Urinary bladder (tissue), 2 donors: ENCODE measurements around the gene PPP2R3C. TPM values are rescaled to one million over a fixed set of nuclear protein-coding genes. Genes with fewer than 3 reads are reported as not detected.

ENCODE experiments used
- polyA plus RNA-seq: library from polyadenylated mRNA; stranded (reverse); fragments of 200-250 nt; gene quantifications from one replicate; pipeline ENCODE4 v1.2.3, GENCODE V29; 2013
- total RNA-seq: library from RNA; depleted of rRNA; stranded (reverse); fragments of >200 nt; gene quantifications from one replicate; pipeline ENCODE4 v1.2.3, GENCODE V29; 2014
- donor health status: healthy.

Gene PPP2R3C
- total and polyA plus RNA-seq, 2 donors, result 28.3 to 66.2 TPM

Other genes starting within 250 kb of the PPP2R3C start
- 38.3 TPM for gene BAZ1A, start 246.6 kb downstream of the PPP2R3C start, total RNA-seq
- gene BAZ1A, start 246.6 kb downstream of the PPP2R3C start, polyA plus RNA-seq, result 14.8 TPM
- 111 TPM for gene SRP54, start 139.0 kb downstream of the PPP2R3C start, total RNA-seq
- gene SRP54, start 139.0 kb downstream of the PPP2R3C start, polyA plus RNA-seq, result 34.3 TPM
- 49.5 TPM for gene FAM177A1, start 75.7 kb downstream of the PPP2R3C start, total RNA-seq
- 72.6 TPM for gene FAM177A1, start 75.7 kb downstream of the PPP2R3C start, polyA plus RNA-seq
- 28.8 TPM for gene PRORP, start 562 bp upstream of the PPP2R3C start, total RNA-seq
- 12.4 TPM for gene PRORP, start 562 bp upstream of the PPP2R3C start, polyA plus RNA-seq
- 124 TPM for gene PSMA6, start 170.4 kb upstream of the PPP2R3C start, total RNA-seq
- gene PSMA6, start 170.4 kb upstream of the PPP2R3C start, polyA plus RNA-seq, result 138 TPM